DOHH2 (cell line): Measurements from ENCODE around the gene PCYT2.

ENCODE experiments used
- H3F3A ChIP-seq: fragments of 200-600 bp; sonication (generic), shearing (Covaris generic); 2 replicates; pipeline ENCODE4 v1.6.0; 2016; ENCODE audit warnings: antibody characterized with exemption, mild to moderate bottlenecking; ENCODE audit not compliant: control insufficient read depth, insufficient read depth
- H3K27ac ChIP-seq: fragments of 200-600 bp; sonication (generic); 2 replicates; pipeline ENCODE4 v1.5.1; 2014; ENCODE audit warnings: low read depth, mild to moderate bottlenecking, low read length, moderate library complexity
- H3K27me3 ChIP-seq: fragments of 200-600 bp; sonication (generic); 2 replicates; pipeline ENCODE4 v1.6.1; 2014; ENCODE audit warnings: mild to moderate bottlenecking, low read length, mixed read lengths; ENCODE audit not compliant: control insufficient read depth
- H3K36me3 ChIP-seq: fragments of 200-600 bp; sonication (generic); 2 replicates; pipeline ENCODE4 v1.6.1; 2014; ENCODE audit warnings: mild to moderate bottlenecking, low read length, moderate library complexity, mixed read lengths; ENCODE audit not compliant: control insufficient read depth
- H3K4me1 ChIP-seq: fragments of 200-600 bp; sonication (generic); 2 replicates; pipeline ENCODE4 v1.6.1; 2014; ENCODE audit warnings: mild to moderate bottlenecking, low read length, mixed read lengths; ENCODE audit not compliant: control insufficient read depth
- H3K4me2 ChIP-seq: fragments of 200-600 bp; sonication (generic); 2 replicates; pipeline ENCODE4 v1.6.0; 2014; ENCODE audit warnings: mild to moderate bottlenecking, low read length, moderate library complexity
- H3K4me3 ChIP-seq: fragments of 200-600 bp; sonication (generic); 2 replicates; pipeline ENCODE4 v1.5.1; 2014; ENCODE audit warnings: mild to moderate bottlenecking, low read length, mixed read lengths
- H3K79me2 ChIP-seq: fragments of 200-600 bp; sonication (generic); 2 replicates; pipeline ENCODE4 v1.6.1; 2014; ENCODE audit warnings: mild to moderate bottlenecking, low read length, mixed read lengths; ENCODE audit not compliant: control insufficient read depth
- H3K9me2 ChIP-seq: fragments of 200-600 bp; sonication (generic); replicated peaks from 2 replicates; pipeline ENCODE4 v1.6.1; 2014; ENCODE audit warnings: mild to moderate bottlenecking, low read length, mixed read lengths; ENCODE audit not compliant: control insufficient read depth
- H3K9me3 ChIP-seq: fragments of 200-600 bp; sonication (generic); 2 replicates; pipeline ENCODE4 v1.6.1; 2014; ENCODE audit warnings: antibody characterized with exemption, low read length, mixed read lengths; ENCODE audit not compliant: control insufficient read depth, insufficient read depth
- H4K20me1 ChIP-seq: fragments of 200-600 bp; sonication (generic); 2 replicates; pipeline ENCODE4 v1.6.0; 2014; ENCODE audit warnings: low read depth, mild to moderate bottlenecking, antibody characterized with exemption, low read length, moderate library complexity; ENCODE audit not compliant: control insufficient read depth, insufficient read depth
- CTCF ChIP-seq: fragments of 200-600 bp; sonication (generic); IDR thresholded peaks from one replicate; pipeline ENCODE4 v1.5.1; 2014; ENCODE audit warnings: antibody characterized with exemption, mild to moderate bottlenecking, low read depth, low read length; ENCODE audit not compliant: poor library complexity, severe bottlenecking
- EZH2phosphoT487 ChIP-seq: fragments of 200-600 bp; sonication (generic); IDR thresholded peaks from 2 replicates; pipeline ENCODE4 v1.6.1; 2017; ENCODE audit warnings: borderline replicate concordance, mild to moderate bottlenecking, antibody characterized with exemption, low read length, moderate library complexity, mixed read lengths

Gene PCYT2

GRCh38 chr17:81917565-81918332 lies 6.5 kb upstream of the PCYT2 start, which contains the start of gene SIRT7:
Gene SIRT7, minus strand, starts transcription at chr17:81918176. Its CDS starts 45 bp downstream, at chr17:81918131.
- TF ChIP-seq CTCF, result no peak
- no peak for TF ChIP-seq EZH2phosphoT487
- H3K27me3 ChIP-seq, result no peaks in the 10 kb centered on the region
- H3F3A ChIP-seq, result peaks cover 8% of the 10 kb centered on the region
- H3K9me2 ChIP-seq, result no peaks in the 10 kb centered on the region
- H3K36me3 ChIP-seq, result peaks cover 58% of the 10 kb centered on the region
- H3K9me3 ChIP-seq, result no peaks in the 10 kb centered on the region
- H3K4me2 ChIP-seq, result peak within 1 kb of the TSS; percentile 96
- H3K4me3 ChIP-seq, result peak within 1 kb of the TSS; percentile 84
- H4K20me1 ChIP-seq, result peaks cover 23% of the 10 kb centered on the region; the same call in 1 of the 2 replicates
- H3K4me1 ChIP-seq, result peaks cover 14% of the 10 kb centered on the region
- H3K27ac ChIP-seq, result 0 out of 2 replicates have a peak within 1 kb of the TSS, but pooled peaks have one; percentile 11
- peaks cover 56% of the 10 kb centered on the region for H3K79me2 ChIP-seq

DNA sequence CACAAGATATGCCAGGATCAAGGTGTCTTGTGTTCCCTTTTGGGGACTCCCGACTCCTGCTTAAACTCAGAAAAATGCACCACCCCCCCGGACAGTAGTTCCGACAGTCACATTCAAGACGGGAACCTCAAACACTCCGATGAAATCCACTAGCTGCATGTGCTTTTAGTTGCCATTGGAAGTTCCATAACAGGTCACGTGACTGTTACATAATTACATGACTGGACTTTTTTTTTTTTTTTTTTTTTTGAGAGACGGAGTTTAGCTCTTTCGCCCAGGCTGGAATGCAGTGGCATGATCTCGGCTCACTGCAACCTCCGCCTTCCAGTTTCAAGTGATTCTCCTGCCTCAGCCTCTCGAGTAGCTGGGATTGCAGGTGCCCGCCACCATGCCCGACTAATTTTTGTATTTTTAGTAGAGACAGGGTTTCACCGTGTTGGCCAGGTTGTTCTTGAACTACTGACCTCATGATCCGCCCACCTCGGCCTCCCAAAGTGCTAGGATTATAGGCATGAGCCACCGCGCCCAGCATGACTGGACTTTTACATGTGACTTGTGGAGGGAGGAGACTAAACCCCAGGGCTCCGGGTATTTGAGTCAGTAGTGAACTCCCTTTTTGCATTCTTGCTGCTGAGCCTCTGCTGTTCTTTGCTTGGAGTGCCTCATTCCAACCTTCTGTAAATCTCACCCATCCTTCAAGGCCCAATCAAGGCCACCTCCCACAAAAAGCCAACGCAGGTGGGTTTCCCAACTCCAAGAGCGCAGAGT lies 5.2 kb upstream of the PCYT2 start:
- Histone ChIP-seq H3K4me2 (peak overlapping the region; percentile 96), H3K9me2 (no peaks in the 10 kb centered on the region), H4K20me1 (peaks cover 23% of the 10 kb centered on the region; the same call in 1 of the 2 replicates), H3K9me3 (no peaks in the 10 kb centered on the region), H3K79me2 (peaks cover 48% of the 10 kb centered on the region), H3F3A (peaks cover 11% of the 10 kb centered on the region), H3K27me3 (no peaks in the 10 kb centered on the region), H3K36me3 (peaks cover 67% of the 10 kb centered on the region), H3K4me1 (peaks cover 20% of the 10 kb centered on the region), H3K27ac (no peak overlapping the region), H3K4me3 (peak overlapping the region; percentile 84)
- TF ChIP-seq EZH2phosphoT487 (no peak), CTCF (no peak)

DNA sequence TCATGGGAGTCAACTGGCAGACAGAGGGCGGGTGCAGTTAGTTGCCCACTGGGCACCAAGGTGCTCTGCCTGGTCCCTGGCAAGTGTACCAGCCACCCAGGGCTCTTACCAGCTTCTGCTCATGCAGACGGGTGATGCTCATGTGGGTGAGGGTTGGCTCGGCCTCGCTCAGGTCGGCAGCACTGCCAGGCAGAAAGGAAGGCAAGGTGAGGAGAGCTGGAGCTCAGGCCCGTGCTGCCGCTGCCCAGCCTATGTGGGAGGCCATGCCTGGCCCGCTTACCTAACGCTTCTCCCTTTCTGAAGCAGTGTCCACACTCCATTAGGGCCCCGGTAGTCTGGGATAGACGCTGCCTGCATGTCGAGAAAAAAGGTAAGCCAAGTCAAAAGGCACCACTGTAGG lies 4.1 kb upstream of the PCYT2 start:
- H3K4me1 ChIP-seq, result peaks cover 21% of the 10 kb centered on the region
- peaks cover 68% of the 10 kb centered on the region for H3K36me3 ChIP-seq
- H3K9me2 ChIP-seq, result no peaks in the 10 kb centered on the region
- no peak for TF ChIP-seq EZH2phosphoT487
- no peak overlapping the region for H3K27ac ChIP-seq
- no peak overlapping the region for H3K4me2 ChIP-seq
- H3K9me3 ChIP-seq, result no peaks in the 10 kb centered on the region
- H3K27me3 ChIP-seq, result no peaks in the 10 kb centered on the region
- H3K4me3 ChIP-seq, result no peak overlapping the region
- H3K79me2 ChIP-seq, result peaks cover 46% of the 10 kb centered on the region
- H3F3A ChIP-seq, result peaks cover 10% of the 10 kb centered on the region
- peaks cover 23% of the 10 kb centered on the region; the same call in 1 of the 2 replicates for H4K20me1 ChIP-seq
